SU-DHL-6 (cell line): ENCODE data around the gene TMEM204.

Source experiments
- H2AFZ ChIP-seq: fragments of 200-600 bp; sonication (generic); 2 replicates; pipeline ENCODE4 v1.6.1; 2014; ENCODE audit warnings: low read depth, mild to moderate bottlenecking, moderate library complexity, mixed read lengths, antibody characterized with exemption, low read length; ENCODE audit not compliant: severe bottlenecking
- H3F3A ChIP-seq: fragments of 200-600 bp; shearing (Covaris generic); 2 replicates; pipeline ENCODE4 v1.6.0; 2016; ENCODE audit warnings: antibody characterized with exemption, mild to moderate bottlenecking; ENCODE audit not compliant: insufficient read depth
- H3K27ac ChIP-seq: fragments of 200-600 bp; sonication (generic); 2 replicates; pipeline ENCODE4 v1.5.1; 2016; ENCODE audit warnings: low read depth, mild to moderate bottlenecking, low read length, moderate library complexity, mixed read lengths
- H3K27me3 ChIP-seq: fragments of 200-600 bp; sonication (generic), shearing (Covaris generic); 2 replicates; pipeline ENCODE4 v1.6.0; 2014; ENCODE audit warnings: mild to moderate bottlenecking, low read length
- H3K36me3 ChIP-seq: fragments of 200-600 bp; sonication (generic); 2 replicates; pipeline ENCODE4 v1.6.1; 2014; ENCODE audit warnings: mild to moderate bottlenecking, low read length, mixed read lengths
- H3K4me2 ChIP-seq: fragments of 300-600, 200-600 bp; shearing (Covaris generic), sonication (generic); 2 replicates; pipeline ENCODE4 v1.6.0; 2014; ENCODE audit warnings: low read length, low read depth, mild to moderate bottlenecking; ENCODE audit not compliant: poor library complexity, severe bottlenecking
- H3K4me3 ChIP-seq: fragments of 200-600 bp; sonication (generic); 2 replicates; pipeline ENCODE4 v1.5.1; 2014; ENCODE audit warnings: antibody characterized with exemption, low read length, mild to moderate bottlenecking, mixed read lengths; ENCODE audit not compliant: insufficient read depth, poor library complexity, severe bottlenecking
- H3K79me2 ChIP-seq: fragments of 200-600 bp; sonication (generic); 2 replicates; pipeline ENCODE4 v1.6.1; 2014; ENCODE audit warnings: mild to moderate bottlenecking, low read length, moderate library complexity; ENCODE audit not compliant: insufficient read depth
- H3K9ac ChIP-seq: fragments of 200-600 bp; sonication (generic); 2 replicates; pipeline ENCODE4 v1.7.0; 2014; ENCODE audit warnings: mild to moderate bottlenecking, low read length
- H3K9me2 ChIP-seq: fragments of 200-600 bp; sonication (generic); replicated peaks from 2 replicates; pipeline ENCODE4 v1.6.1; 2014; ENCODE audit warnings: low read length; ENCODE audit not compliant: insufficient read depth
- H3K9me3 ChIP-seq: fragments of 200-600 bp; sonication (generic); 2 replicates; pipeline ENCODE4 v1.6.1; 2014; ENCODE audit warnings: low read length, mixed read lengths; ENCODE audit not compliant: insufficient read depth
- H4K20me1 ChIP-seq: fragments of 200-600 bp; sonication (generic); 2 replicates; pipeline ENCODE4 v1.6.1; 2014; ENCODE audit warnings: low read depth, mild to moderate bottlenecking, antibody characterized with exemption, low read length, moderate library complexity, mixed read lengths
- EZH2phosphoT487 ChIP-seq: fragments of 200-600 bp; sonication (generic), shearing (Covaris generic); conservative IDR thresholded peaks from 2 replicates; pipeline ENCODE4 v1.6.1; 2018; ENCODE audit warnings: mild to moderate bottlenecking, antibody characterized with exemption, low read length, moderate library complexity, mixed read lengths
- TF ChIP-seq, protein P1 (sequence below): fragments of 200-600 bp; sonication (generic); IDR thresholded peaks from one replicate; pipeline ENCODE4 v1.5.1; 2017; ENCODE audit warnings: antibody characterized with exemption, mild to moderate bottlenecking, low read length, moderate library complexity; ENCODE audit not compliant: insufficient read depth, poor library complexity, severe bottlenecking

TMEM204 gene

GRCh38 chr16:1546430-1546829 is 13.0 kb downstream of the TMEM204 start:
- H3F3A ChIP-seq = no peaks in the 10 kb centered on the region
- H3K9me3 ChIP-seq = no peaks in the 10 kb centered on the region
- no peak overlapping the region for H3K27ac ChIP-seq
- H3K9ac ChIP-seq = no peak overlapping the region
- no peaks in the 10 kb centered on the region for H3K36me3 ChIP-seq
- H3K4me3 ChIP-seq = no peak overlapping the region
- TF ChIP-seq, protein P1, sequence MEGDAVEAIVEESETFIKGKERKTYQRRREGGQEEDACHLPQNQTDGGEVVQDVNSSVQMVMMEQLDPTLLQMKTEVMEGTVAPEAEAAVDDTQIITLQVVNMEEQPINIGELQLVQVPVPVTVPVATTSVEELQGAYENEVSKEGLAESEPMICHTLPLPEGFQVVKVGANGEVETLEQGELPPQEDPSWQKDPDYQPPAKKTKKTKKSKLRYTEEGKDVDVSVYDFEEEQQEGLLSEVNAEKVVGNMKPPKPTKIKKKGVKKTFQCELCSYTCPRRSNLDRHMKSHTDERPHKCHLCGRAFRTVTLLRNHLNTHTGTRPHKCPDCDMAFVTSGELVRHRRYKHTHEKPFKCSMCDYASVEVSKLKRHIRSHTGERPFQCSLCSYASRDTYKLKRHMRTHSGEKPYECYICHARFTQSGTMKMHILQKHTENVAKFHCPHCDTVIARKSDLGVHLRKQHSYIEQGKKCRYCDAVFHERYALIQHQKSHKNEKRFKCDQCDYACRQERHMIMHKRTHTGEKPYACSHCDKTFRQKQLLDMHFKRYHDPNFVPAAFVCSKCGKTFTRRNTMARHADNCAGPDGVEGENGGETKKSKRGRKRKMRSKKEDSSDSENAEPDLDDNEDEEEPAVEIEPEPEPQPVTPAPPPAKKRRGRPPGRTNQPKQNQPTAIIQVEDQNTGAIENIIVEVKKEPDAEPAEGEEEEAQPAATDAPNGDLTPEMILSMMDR = no peak
- no peak for TF ChIP-seq EZH2phosphoT487
- H3K79me2 ChIP-seq = no peaks in the 10 kb centered on the region
- no peaks in the 10 kb centered on the region for H3K9me2 ChIP-seq
- H2AFZ ChIP-seq = no peak overlapping the region
- no peaks in the 10 kb centered on the region for H4K20me1 ChIP-seq
- no peaks in the 10 kb centered on the region for H3K27me3 ChIP-seq
- H3K4me2 ChIP-seq = no peak overlapping the region

- Histone ChIP-seq H2AFZ (no peak overlapping the region), H3K4me3 (no peak overlapping the region), H3K9me2 (no peaks in the 10 kb centered on the region), H4K20me1 (no peaks in the 10 kb centered on the region), H3K79me2 (no peaks in the 10 kb centered on the region), H3K27me3 (no peaks in the 10 kb centered on the region), H3K36me3 (no peaks in the 10 kb centered on the region), H3K27ac (no peak overlapping the region), H3K9ac (no peak overlapping the region), H3K4me2 (no peak overlapping the region), H3K9me3 (no peaks in the 10 kb centered on the region), H3F3A (no peaks in the 10 kb centered on the region)
- TF ChIP-seq, protein P1 = no peak
- TF ChIP-seq EZH2phosphoT487 = no peak
Measured at GRCh38 chr16:1548233-1548632, 14.8 kb downstream of the TMEM204 start.

GRCh38 chr16:1548727-1549126 is 15.3 kb downstream of the TMEM204 start:
- H2AFZ ChIP-seq = no peak overlapping the region
- no peak for TF ChIP-seq EZH2phosphoT487
- TF ChIP-seq, protein P1 = no peak
- H3K9ac ChIP-seq = no peak overlapping the region
- H3K27me3 ChIP-seq = no peaks in the 10 kb centered on the region
- no peaks in the 10 kb centered on the region for H3K79me2 ChIP-seq
- H3F3A ChIP-seq = no peaks in the 10 kb centered on the region
- H3K4me3 ChIP-seq = no peak overlapping the region
- no peaks in the 10 kb centered on the region for H3K9me3 ChIP-seq
- H3K9me2 ChIP-seq = no peaks in the 10 kb centered on the region
- H3K27ac ChIP-seq = no peak overlapping the region
- H3K36me3 ChIP-seq = no peaks in the 10 kb centered on the region
- no peak overlapping the region for H3K4me2 ChIP-seq
- no peaks in the 10 kb centered on the region for H4K20me1 ChIP-seq
